ENCODE data around the gene NOVA1.

DNA sequence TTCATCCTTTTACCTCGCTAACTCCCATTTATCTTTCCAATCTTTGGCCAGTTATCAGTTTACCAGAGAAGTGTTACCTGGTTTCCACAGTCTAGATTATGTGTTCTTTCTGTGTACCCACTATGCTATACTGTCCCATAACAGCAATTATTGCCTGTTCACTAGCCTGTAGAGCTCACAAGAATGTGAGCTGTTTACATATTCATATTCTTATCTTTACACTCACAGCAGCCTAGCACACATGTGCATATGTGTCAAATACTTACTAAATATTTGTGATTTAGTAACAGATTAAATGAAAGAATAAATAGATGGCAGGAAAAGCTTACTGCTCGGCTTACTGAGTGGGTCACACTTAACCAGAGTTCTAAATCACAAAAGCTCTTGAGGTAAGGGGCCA is 97.8 kb downstream of the NOVA1 start:
- TF ChIP-seq, protein P1, sequence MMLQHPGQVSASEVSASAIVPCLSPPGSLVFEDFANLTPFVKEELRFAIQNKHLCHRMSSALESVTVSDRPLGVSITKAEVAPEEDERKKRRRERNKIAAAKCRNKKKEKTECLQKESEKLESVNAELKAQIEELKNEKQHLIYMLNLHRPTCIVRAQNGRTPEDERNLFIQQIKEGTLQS (IDR thresholded peaks at IDR 0.05), result no peak
- TF ChIP-seq, protein P2, sequence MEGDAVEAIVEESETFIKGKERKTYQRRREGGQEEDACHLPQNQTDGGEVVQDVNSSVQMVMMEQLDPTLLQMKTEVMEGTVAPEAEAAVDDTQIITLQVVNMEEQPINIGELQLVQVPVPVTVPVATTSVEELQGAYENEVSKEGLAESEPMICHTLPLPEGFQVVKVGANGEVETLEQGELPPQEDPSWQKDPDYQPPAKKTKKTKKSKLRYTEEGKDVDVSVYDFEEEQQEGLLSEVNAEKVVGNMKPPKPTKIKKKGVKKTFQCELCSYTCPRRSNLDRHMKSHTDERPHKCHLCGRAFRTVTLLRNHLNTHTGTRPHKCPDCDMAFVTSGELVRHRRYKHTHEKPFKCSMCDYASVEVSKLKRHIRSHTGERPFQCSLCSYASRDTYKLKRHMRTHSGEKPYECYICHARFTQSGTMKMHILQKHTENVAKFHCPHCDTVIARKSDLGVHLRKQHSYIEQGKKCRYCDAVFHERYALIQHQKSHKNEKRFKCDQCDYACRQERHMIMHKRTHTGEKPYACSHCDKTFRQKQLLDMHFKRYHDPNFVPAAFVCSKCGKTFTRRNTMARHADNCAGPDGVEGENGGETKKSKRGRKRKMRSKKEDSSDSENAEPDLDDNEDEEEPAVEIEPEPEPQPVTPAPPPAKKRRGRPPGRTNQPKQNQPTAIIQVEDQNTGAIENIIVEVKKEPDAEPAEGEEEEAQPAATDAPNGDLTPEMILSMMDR (IDR thresholded peaks at IDR 0.05 in 2 of 3, conservative IDR thresholded peaks at IDR 0.05 in 1 of 3; ENCODE audit: borderline replicate concordance in 1 of 3, insufficient read depth in 1 of 3, low read depth in 2 of 3, low read length in 2 of 3), result no peak
- TF ChIP-seq CEBPB (IDR thresholded peaks at IDR 0.05; ENCODE audit: low read depth) (no peak), POLR2A (IDR thresholded peaks at IDR 0.05; ENCODE audit: borderline replicate concordance, extremely low read depth, insufficient read depth, insufficient read length) (no peak), POLR2AphosphoS5 (IDR thresholded peaks at IDR 0.05; ENCODE audit: low read depth, low read length) (no peak), EGR1 (IDR thresholded peaks at IDR 0.05; ENCODE audit: low read depth) (no peak), SIN3A (IDR thresholded peaks at IDR 0.05; ENCODE audit: low read depth) (no peak), TCF7L2 (IDR thresholded peaks at IDR 0.05; ENCODE audit: borderline replicate concordance, extremely low read depth, insufficient read depth, insufficient read length) (no peak)
- TF ChIP-seq, protein P3, sequence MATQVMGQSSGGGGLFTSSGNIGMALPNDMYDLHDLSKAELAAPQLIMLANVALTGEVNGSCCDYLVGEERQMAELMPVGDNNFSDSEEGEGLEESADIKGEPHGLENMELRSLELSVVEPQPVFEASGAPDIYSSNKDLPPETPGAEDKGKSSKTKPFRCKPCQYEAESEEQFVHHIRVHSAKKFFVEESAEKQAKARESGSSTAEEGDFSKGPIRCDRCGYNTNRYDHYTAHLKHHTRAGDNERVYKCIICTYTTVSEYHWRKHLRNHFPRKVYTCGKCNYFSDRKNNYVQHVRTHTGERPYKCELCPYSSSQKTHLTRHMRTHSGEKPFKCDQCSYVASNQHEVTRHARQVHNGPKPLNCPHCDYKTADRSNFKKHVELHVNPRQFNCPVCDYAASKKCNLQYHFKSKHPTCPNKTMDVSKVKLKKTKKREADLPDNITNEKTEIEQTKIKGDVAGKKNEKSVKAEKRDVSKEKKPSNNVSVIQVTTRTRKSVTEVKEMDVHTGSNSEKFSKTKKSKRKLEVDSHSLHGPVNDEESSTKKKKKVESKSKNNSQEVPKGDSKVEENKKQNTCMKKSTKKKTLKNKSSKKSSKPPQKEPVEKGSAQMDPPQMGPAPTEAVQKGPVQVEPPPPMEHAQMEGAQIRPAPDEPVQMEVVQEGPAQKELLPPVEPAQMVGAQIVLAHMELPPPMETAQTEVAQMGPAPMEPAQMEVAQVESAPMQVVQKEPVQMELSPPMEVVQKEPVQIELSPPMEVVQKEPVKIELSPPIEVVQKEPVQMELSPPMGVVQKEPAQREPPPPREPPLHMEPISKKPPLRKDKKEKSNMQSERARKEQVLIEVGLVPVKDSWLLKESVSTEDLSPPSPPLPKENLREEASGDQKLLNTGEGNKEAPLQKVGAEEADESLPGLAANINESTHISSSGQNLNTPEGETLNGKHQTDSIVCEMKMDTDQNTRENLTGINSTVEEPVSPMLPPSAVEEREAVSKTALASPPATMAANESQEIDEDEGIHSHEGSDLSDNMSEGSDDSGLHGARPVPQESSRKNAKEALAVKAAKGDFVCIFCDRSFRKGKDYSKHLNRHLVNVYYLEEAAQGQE (IDR thresholded peaks at IDR 0.05; ENCODE audit: low read depth), result no peak
- TF ChIP-seq, protein P4, sequence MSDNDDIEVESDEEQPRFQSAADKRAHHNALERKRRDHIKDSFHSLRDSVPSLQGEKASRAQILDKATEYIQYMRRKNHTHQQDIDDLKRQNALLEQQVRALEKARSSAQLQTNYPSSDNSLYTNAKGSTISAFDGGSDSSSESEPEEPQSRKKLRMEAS (IDR thresholded peaks at IDR 0.05), result no peak
- TF ChIP-seq, protein P5, sequence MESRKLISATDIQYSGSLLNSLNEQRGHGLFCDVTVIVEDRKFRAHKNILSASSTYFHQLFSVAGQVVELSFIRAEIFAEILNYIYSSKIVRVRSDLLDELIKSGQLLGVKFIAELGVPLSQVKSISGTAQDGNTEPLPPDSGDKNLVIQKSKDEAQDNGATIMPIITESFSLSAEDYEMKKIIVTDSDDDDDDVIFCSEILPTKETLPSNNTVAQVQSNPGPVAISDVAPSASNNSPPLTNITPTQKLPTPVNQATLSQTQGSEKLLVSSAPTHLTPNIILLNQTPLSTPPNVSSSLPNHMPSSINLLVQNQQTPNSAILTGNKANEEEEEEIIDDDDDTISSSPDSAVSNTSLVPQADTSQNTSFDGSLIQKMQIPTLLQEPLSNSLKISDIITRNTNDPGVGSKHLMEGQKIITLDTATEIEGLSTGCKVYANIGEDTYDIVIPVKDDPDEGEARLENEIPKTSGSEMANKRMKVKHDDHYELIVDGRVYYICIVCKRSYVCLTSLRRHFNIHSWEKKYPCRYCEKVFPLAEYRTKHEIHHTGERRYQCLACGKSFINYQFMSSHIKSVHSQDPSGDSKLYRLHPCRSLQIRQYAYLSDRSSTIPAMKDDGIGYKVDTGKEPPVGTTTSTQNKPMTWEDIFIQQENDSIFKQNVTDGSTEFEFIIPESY (IDR thresholded peaks at IDR 0.05; ENCODE audit: extremely low read depth, insufficient replicate concordance, low read length), result no peak

Measured in HCT116 (cell line).